ENCODE results near the gene GRIA4. TPM values are rescaled to one million over a fixed set of nuclear protein-coding genes. Genes with fewer than 3 reads are reported as not detected.

The GRIA4 gene
- total and polyA plus RNA-seq, 2 experiments from 2014 or later = 1.3 to 3.7 TPM

- Histone ChIP-seq H3K4me2 (no peak overlapping the region), H2AFZ (no peak overlapping the region), H3K4me3 (no peak overlapping the region)
Measured at GRCh38 chr11:105838668-105839384, 229.0 kb downstream of the GRIA4 start.

GRCh38 chr11:105840391-105840790 lies 230.5 kb downstream of the GRIA4 start:
- H3K27me3 ChIP-seq = peaks cover 2% of the 10 kb centered on the region
- H3K4me2 ChIP-seq = no peak overlapping the region
- H3K4me3 ChIP-seq = no peak overlapping the region
- peaks cover 5% of the 10 kb centered on the region for H4K20me1 ChIP-seq (ENCODE audit: insufficient read depth, poor library complexity, severe bottlenecking)
- H3K79me2 ChIP-seq = no peaks in the 10 kb centered on the region
- no peak for DNase-seq (ENCODE audit: low spot score)
- no peaks in the 10 kb centered on the region for H3K36me3 ChIP-seq (replicated peaks; ENCODE audit: insufficient read depth, low read depth)
- H2AFZ ChIP-seq = no peak overlapping the region
- TF ChIP-seq EZH2phosphoT487 (IDR thresholded peaks at IDR 0.05; ENCODE audit: low read depth, severe bottlenecking, unreplicated experiment) (no peak), EZH2 (IDR thresholded peaks at IDR 0.05; ENCODE audit: borderline replicate concordance) (no peak), CTCF (IDR thresholded peaks at IDR 0.05; ENCODE audit: poor library complexity) (no peak)
- H3K9me2 ChIP-seq (replicated peaks; ENCODE audit: insufficient read depth) = no peaks in the 10 kb centered on the region
- no peaks in the 10 kb centered on the region for H3K9me3 ChIP-seq (ENCODE audit: low read depth)
- H3K4me1 ChIP-seq (ENCODE audit: insufficient read depth) = no peaks in the 10 kb centered on the region
- H3K27ac ChIP-seq = no peak overlapping the region
- 83% methylated on average over 4 of the region's 4 CpGs for WGBS (ENCODE audit: low lambda C conversion rate, missing lambda C conversion rate)

More at GRCh38 chr11:105838668-105839384, 229.0 kb downstream of the GRIA4 start:
- Histone ChIP-seq H3K79me2 (no peaks in the 10 kb centered on the region), H3K36me3 (replicated peaks; ENCODE audit: insufficient read depth, low read depth) (no peaks in the 10 kb centered on the region), H3K27ac (no peak overlapping the region), H4K20me1 (ENCODE audit: insufficient read depth, poor library complexity, severe bottlenecking) (peaks cover 5% of the 10 kb centered on the region), H3K27me3 (peaks cover 3% of the 10 kb centered on the region), H3K4me1 (ENCODE audit: insufficient read depth) (no peaks in the 10 kb centered on the region), H3K9me3 (ENCODE audit: low read depth) (no peaks in the 10 kb centered on the region), H3K9me2 (replicated peaks; ENCODE audit: insufficient read depth) (no peaks in the 10 kb centered on the region)
- no peak for DNase-seq (ENCODE audit: low spot score)
- 78% methylated on average over 4 of the region's 4 CpGs for WGBS (ENCODE audit: low lambda C conversion rate, missing lambda C conversion rate)
- TF ChIP-seq CTCF (IDR thresholded peaks at IDR 0.05; ENCODE audit: poor library complexity) = no peak
- no peak for TF ChIP-seq EZH2 (IDR thresholded peaks at IDR 0.05; ENCODE audit: borderline replicate concordance)
- no peak for TF ChIP-seq EZH2phosphoT487 (IDR thresholded peaks at IDR 0.05; ENCODE audit: low read depth, severe bottlenecking, unreplicated experiment)

GRCh38 chr11:105852403-105852802 lies 242.5 kb downstream of the GRIA4 start:
- Histone ChIP-seq H3K4me3 (no peak overlapping the region), H3K9me2 (replicated peaks; ENCODE audit: insufficient read depth) (no peaks in the 10 kb centered on the region), H3K27ac (no peak overlapping the region), H4K20me1 (ENCODE audit: insufficient read depth, poor library complexity, severe bottlenecking) (no peaks in the 10 kb centered on the region), H3K36me3 (replicated peaks; ENCODE audit: insufficient read depth, low read depth) (no peaks in the 10 kb centered on the region), H3K79me2 (no peaks in the 10 kb centered on the region), H3K27me3 (no peaks in the 10 kb centered on the region), H3K4me2 (no peak overlapping the region), H3K4me1 (ENCODE audit: insufficient read depth) (no peaks in the 10 kb centered on the region), H2AFZ (no peak overlapping the region), H3K9me3 (ENCODE audit: low read depth) (no peaks in the 10 kb centered on the region)
- no peak for TF ChIP-seq EZH2 (IDR thresholded peaks at IDR 0.05; ENCODE audit: borderline replicate concordance)
- TF ChIP-seq CTCF (IDR thresholded peaks at IDR 0.05; ENCODE audit: poor library complexity) = no peak
- no peak for TF ChIP-seq EZH2phosphoT487 (IDR thresholded peaks at IDR 0.05; ENCODE audit: low read depth, severe bottlenecking, unreplicated experiment)
- WGBS (ENCODE audit: low lambda C conversion rate, missing lambda C conversion rate) = 67% methylated on average over 3 of the region's 3 CpGs
- DNase-seq (ENCODE audit: low spot score) = no peak
